NOMO-1 treated with DMSO at 0.1 percent for 48 hours (cell line): Measurements from ENCODE around the gene DDX10.
A peak's percentile ranks its signal among the peaks of the same experiment; 100 is the strongest.

Source experiments
- DNase-seq: peaks from one replicate; lab custom pipeline; 2025; ENCODE audit not compliant: unreplicated experiment; lab: John Stamatoyannopoulos, UW

DDX10 gene

GRCh38 chr11:108654100-108654499 lies 10.8 kb upstream of the DDX10 start:
- peak; percentile 46 for DNase-seq

GRCh38 chr11:108654994-108655631 lies 9.8 kb upstream of the DDX10 start:
- peak; percentile 29 for DNase-seq

GRCh38 chr11:108662700-108663099 lies 2.2 kb upstream of the DDX10 start:
- no peak for DNase-seq

- DNase-seq, result no peak
Measured at GRCh38 chr11:108663154-108663877, 1.6 kb upstream of the DDX10 start.

DNA sequence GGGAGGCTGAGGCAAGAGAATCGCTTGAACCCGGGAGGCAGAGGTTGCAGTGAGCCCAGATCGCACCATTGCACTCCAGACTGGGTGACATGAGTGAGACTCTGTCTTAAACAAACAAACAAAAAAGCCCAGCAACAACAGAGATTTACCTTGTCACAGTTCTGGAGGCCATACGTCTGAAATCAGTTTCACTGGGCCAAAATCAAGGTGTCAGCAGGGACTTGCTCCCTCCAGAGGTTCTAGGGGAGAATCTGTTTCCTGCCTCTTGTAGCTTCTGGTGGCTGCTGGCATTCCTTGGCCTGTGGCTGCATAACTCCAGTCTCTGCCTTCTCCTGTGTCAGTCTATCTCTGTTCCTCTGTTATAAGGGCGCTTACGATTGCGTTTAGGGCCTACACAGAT lies 1.5 kb downstream of the DDX10 start:
- no peak for DNase-seq

GRCh38 chr11:108669286-108669685 lies 4.4 kb downstream of the DDX10 start:
- DNase-seq, result no peak

- no peak for DNase-seq
Measured at GRCh38 chr11:108669711-108670110, 4.8 kb downstream of the DDX10 start.

GRCh38 chr11:108670451-108670850 lies 5.6 kb downstream of the DDX10 start:
- DNase-seq, result no peak

GRCh38 chr11:108672113-108672512 lies 7.2 kb downstream of the DDX10 start:
- DNase-seq, result no peak

DNA sequence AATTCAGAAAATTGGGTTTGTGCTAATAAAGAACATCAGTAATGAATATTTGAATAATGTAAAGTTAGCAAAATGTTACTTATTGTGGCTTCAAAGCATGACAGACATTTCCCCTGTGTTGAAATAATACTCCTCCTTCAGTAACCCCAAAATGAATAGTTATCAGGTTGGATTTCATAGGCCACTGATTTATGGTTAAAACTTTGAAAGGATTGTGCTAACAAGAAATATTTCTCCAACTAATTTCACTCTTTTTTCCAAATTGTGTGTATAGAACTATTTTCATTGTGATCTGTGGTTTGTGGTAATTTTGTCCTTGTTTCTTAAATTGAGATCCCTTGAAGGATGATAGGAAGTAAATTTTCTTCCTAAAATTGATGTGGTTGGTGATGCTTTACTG lies 7.9 kb downstream of the DDX10 start:
- DNase-seq, result no peak

GRCh38 chr11:108679045-108679444 lies 14.2 kb downstream of the DDX10 start:
- DNase-seq, result no peak

- DNase-seq, result no peak
Measured at GRCh38 chr11:108680271-108680670, 15.4 kb downstream of the DDX10 start.

GRCh38 chr11:108685419-108686130 lies 20.7 kb downstream of the DDX10 start:
- DNase-seq, result no peak

GRCh38 chr11:108693852-108694251 lies 29.0 kb downstream of the DDX10 start:
- no peak for DNase-seq

DNA sequence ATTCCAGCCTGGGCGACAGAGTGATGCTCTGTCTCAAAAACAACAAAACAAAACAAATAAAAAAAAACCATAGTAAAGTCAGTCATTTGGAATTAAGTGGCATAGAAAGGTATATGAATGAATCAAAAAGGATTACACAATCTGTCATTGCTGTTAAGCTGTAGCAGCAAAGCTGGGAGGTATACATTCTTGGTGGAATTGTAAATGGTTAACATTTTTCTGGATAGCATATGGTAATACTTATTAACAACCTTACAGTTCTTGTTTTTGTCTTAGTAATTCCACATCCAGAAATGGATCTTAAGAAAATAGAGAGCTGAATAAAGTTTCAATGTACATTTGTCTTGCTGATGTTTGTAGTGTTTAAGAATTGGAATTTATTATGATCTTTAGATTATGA lies 30.0 kb downstream of the DDX10 start:
- no peak for DNase-seq

DNA sequence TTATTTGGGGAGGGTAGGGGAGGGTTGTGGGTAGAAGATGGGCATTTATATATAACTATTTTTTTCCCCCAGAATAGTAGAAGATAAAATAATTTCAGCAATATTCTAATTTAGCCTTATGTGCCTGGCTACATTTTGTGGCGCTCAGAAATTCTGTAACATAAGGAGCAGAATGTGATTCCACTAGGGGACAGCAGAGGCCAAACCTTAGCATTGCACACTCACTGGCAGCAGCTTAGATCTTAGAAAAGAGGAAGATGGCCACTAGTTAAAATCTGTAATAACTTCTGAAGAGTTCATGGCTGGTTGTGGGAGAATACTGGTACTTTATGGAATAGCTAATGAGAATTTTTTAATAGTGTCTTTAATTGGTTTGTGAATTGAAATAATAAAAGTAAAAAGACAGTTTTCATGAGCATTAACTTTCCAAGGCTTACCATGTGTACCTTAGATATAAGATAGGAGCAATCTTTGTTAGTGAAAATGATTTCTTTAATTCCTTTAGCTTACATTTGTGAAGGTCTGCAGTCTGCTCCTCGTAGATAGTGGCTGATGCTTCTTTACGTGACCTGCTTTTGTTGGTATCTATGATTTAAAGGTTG lies 33.1 kb downstream of the DDX10 start:
- peak; percentile 87 for DNase-seq

DNA sequence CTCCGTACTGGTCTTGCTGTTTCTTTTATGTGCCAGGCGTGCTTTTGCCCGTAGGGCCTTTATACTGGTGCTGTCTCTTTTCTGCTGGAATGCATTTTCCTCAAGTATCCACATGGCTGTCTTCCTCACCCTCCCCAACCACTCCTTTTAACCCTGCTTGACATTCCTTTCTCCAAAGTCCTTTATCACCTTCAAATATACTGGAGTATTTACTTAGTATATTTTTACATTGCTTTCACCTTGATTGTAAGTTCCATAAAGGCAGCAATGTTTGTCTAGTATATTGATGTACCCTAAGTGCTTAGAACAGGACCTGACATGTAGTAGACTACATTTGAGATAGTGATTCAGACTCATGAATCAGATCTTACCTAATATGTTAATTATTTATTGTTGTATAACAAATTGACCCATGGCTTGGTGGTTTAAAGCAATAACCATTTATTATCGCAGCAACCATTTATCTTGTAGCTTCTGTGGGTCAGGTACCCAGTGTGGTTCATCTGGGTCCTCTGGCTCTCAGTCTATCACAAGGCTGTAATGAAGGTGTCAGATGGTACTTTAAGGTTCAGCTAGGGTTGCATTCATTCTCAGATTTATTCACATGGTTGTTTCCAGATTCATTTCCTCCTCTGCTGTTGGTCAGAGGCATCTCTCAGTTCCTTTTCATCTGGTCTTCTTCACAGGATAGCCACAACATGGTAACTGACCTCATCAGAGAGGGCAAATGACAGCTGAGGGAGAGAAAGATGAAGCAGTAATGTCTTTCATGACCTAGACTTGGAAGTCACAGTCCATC lies 34.2 kb downstream of the DDX10 start:
- DNase-seq, result no peak

DNA sequence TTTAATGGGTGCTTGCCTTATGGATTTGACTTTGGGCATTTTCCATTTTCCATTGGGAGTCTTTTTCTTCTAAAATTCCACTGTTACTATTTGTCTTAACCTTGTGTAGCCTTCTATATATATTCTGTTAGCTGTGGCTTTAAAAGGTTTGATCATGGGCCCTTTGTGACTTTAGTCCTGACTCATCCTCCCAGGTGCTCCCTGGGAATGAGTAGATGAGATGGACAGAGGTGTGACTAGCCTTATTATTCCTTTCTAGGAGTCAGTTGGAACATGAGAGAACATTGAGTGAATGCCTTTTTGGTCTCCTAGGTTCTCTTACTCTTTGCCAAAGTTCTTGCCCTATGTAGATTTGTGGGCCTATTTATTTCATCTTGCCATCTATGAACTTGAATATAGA lies 39.0 kb downstream of the DDX10 start:
- DNase-seq, result no peak

DNA sequence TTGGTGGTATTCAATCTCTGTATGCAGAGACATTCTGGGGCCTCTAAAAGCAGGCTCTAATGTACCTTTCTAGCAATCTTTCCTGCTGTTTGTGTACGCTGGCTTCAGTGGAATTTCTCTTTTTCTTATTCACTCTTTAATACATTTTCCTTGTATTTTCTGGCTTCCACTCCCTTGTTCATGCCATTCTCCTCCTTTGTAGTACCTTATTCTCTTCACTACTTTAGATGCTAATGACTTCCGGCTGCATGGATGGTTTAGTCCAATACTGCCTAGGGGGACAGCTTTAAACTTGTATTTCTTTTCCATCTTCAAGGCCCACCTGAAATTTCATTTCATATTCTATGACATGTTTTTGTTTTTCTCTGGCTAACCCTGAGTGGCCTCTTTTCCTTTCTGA lies 40.2 kb downstream of the DDX10 start:
- no peak for DNase-seq

DNA sequence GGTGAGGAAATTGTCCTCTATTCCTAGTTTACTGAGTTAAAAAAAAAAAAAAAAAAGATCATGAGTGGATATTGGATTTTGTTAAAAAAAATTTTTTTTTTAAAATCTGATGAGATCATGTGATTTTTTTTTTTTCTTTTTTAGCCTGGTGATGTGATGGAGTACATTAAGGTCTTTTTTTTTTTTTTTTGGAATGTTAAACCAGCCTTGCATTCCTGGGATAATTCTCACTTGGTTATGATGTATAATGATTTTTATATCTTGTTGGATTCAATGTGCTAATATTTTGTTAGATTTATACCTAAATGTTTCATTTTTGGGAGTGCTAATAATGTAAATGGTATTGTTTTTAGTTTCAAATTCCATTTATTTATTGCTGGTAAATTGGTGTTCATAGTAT lies 43.3 kb downstream of the DDX10 start:
- no peak for DNase-seq

DNA sequence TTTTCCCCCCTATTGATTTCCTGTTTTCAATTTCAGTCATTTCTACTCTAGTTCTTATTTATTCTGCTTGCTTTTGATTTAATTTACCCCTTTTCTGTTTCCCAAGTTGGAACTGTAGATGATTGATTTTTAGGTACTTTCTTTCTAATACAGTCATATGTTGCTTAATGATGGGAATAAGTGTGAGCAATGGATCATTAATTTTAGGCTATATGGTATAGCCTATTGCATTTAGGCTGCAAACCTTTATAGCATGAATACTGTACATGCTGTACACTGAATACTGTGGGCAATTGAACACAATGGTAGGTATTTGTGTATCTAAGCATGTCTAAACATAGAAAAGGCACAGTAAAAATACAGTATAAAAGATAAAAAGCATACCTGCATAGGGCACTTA lies 44.9 kb downstream of the DDX10 start:
- DNase-seq, result no peak
